ENCODE results near the gene TTC28.

The TTC28 gene

GRCh38 chr22:28186641-28187040 lies 493.0 kb downstream of the TTC28 start:
- Histone ChIP-seq H3F3A (ENCODE audit: low read depth) (no peaks in the 10 kb centered on the region), H3K4me3 (ENCODE audit: low read length, poor library complexity, severe bottlenecking) (no peak overlapping the region), H3K9ac (ENCODE audit: low read depth, low read length, poor library complexity, severe bottlenecking) (no peak overlapping the region), H3K9me3 (ENCODE audit: insufficient read depth, low read depth, low read length) (no peaks in the 10 kb centered on the region), H4K20me1 (ENCODE audit: insufficient read depth, low read length, poor library complexity, severe bottlenecking) (peaks cover 30% of the 10 kb centered on the region), H3K9me2 (replicated peaks; ENCODE audit: low read depth, low read length) (no peaks in the 10 kb centered on the region), H2AFZ (ENCODE audit: low read length) (no peak overlapping the region), H3K4me2 (ENCODE audit: low read depth, low read length, poor library complexity, severe bottlenecking) (no peak overlapping the region), H3K4me1 (ENCODE audit: insufficient read depth, low read length, poor library complexity, severe bottlenecking) (peaks cover 29% of the 10 kb centered on the region), H3K36me3 (ENCODE audit: insufficient read depth, low read length) (no peaks in the 10 kb centered on the region), H3K27me3 (ENCODE audit: insufficient read depth, low read length, poor library complexity, severe bottlenecking) (no peaks in the 10 kb centered on the region), H3K79me2 (ENCODE audit: insufficient read depth, low read length) (peaks cover 88% of the 10 kb centered on the region)
- TF ChIP-seq, protein P1, sequence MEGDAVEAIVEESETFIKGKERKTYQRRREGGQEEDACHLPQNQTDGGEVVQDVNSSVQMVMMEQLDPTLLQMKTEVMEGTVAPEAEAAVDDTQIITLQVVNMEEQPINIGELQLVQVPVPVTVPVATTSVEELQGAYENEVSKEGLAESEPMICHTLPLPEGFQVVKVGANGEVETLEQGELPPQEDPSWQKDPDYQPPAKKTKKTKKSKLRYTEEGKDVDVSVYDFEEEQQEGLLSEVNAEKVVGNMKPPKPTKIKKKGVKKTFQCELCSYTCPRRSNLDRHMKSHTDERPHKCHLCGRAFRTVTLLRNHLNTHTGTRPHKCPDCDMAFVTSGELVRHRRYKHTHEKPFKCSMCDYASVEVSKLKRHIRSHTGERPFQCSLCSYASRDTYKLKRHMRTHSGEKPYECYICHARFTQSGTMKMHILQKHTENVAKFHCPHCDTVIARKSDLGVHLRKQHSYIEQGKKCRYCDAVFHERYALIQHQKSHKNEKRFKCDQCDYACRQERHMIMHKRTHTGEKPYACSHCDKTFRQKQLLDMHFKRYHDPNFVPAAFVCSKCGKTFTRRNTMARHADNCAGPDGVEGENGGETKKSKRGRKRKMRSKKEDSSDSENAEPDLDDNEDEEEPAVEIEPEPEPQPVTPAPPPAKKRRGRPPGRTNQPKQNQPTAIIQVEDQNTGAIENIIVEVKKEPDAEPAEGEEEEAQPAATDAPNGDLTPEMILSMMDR (conservative IDR thresholded peaks at IDR 0.05; ENCODE audit: low read length) = no peak
- TF ChIP-seq EZH2phosphoT487 (IDR thresholded peaks at IDR 0.05; ENCODE audit: borderline replicate concordance) = no peak

GRCh38 chr22:28185130-28185529 lies 494.5 kb downstream of the TTC28 start:
- Histone ChIP-seq H3K4me2 (ENCODE audit: low read depth, low read length, poor library complexity, severe bottlenecking) (no peak overlapping the region), H3F3A (ENCODE audit: low read depth) (no peaks in the 10 kb centered on the region)
- TF ChIP-seq EZH2phosphoT487 (IDR thresholded peaks at IDR 0.05; ENCODE audit: borderline replicate concordance) = no peak
- TF ChIP-seq, protein P1 (conservative IDR thresholded peaks at IDR 0.05; ENCODE audit: low read length) = no peak

DNA sequence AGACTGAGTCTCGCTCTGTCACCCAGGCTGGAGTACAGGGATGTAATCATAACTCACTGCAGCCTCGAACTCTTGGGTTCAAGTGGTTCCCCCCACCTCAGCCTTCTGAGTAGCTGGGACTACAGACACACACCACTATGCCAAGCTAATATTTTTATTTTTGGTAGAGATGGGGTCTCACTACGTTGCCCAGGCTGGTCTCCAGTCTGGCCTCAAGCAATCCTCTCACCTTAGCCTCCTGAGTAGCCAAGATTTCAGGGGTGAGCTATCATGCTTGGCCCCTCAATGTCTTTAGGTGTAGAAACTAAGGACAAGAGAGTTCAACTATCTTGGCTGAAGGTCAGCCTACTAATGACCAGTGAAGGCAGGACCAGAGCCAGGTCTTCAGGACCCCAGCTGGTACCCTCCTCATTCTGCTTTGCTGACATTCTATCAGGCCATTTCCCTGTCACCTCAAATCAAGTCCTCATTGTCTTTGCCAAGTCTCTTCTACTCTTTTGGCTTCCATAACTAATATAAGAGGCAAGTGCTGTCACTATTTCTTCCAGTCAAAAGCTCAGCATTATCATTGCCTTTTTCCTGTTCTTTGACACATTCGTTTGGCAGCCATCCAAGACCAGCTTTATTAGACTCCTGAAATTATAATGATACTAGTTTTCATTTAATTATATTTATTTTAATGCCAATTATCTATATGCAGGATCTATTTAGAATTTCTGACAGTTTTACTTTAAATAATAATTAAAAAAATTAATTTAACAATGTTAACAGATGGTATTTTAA lies 496.4 kb downstream of the TTC28 start:
- no peaks in the 10 kb centered on the region for H3K36me3 ChIP-seq (ENCODE audit: insufficient read depth, low read length)
- H3K9me3 ChIP-seq (ENCODE audit: insufficient read depth, low read depth, low read length) = no peaks in the 10 kb centered on the region
- no peak for TF ChIP-seq EZH2phosphoT487 (IDR thresholded peaks at IDR 0.05; ENCODE audit: borderline replicate concordance)
- TF ChIP-seq, protein P1 (conservative IDR thresholded peaks at IDR 0.05; ENCODE audit: low read length) = no peak
- H3F3A ChIP-seq (ENCODE audit: low read depth) = no peaks in the 10 kb centered on the region
- H3K4me2 ChIP-seq (ENCODE audit: low read depth, low read length, poor library complexity, severe bottlenecking) = no peak overlapping the region
- H3K79me2 ChIP-seq (ENCODE audit: insufficient read depth, low read length) = peaks cover 87% of the 10 kb centered on the region
- H3K4me1 ChIP-seq (ENCODE audit: insufficient read depth, low read length, poor library complexity, severe bottlenecking) = peaks cover 36% of the 10 kb centered on the region
- no peak overlapping the region for H2AFZ ChIP-seq (ENCODE audit: low read length)
- no peaks in the 10 kb centered on the region for H3K9me2 ChIP-seq (replicated peaks; ENCODE audit: low read depth, low read length)
- H4K20me1 ChIP-seq (ENCODE audit: insufficient read depth, low read length, poor library complexity, severe bottlenecking) = peaks cover 30% of the 10 kb centered on the region
- no peak overlapping the region for H3K9ac ChIP-seq (ENCODE audit: low read depth, low read length, poor library complexity, severe bottlenecking)
- no peaks in the 10 kb centered on the region for H3K27me3 ChIP-seq (ENCODE audit: insufficient read depth, low read length, poor library complexity, severe bottlenecking)
- H3K4me3 ChIP-seq (ENCODE audit: low read length, poor library complexity, severe bottlenecking) = no peak overlapping the region

More at GRCh38 chr22:28185130-28185529, 494.5 kb downstream of the TTC28 start:
- peaks cover 30% of the 10 kb centered on the region for H4K20me1 ChIP-seq (ENCODE audit: insufficient read depth, low read length, poor library complexity, severe bottlenecking)
- no peaks in the 10 kb centered on the region for H3K9me3 ChIP-seq (ENCODE audit: insufficient read depth, low read depth, low read length)
- H3K79me2 ChIP-seq (ENCODE audit: insufficient read depth, low read length) = peaks cover 86% of the 10 kb centered on the region
- no peaks in the 10 kb centered on the region for H3K27me3 ChIP-seq (ENCODE audit: insufficient read depth, low read length, poor library complexity, severe bottlenecking)
- H3K9me2 ChIP-seq (replicated peaks; ENCODE audit: low read depth, low read length) = no peaks in the 10 kb centered on the region
- no peaks in the 10 kb centered on the region for H3K36me3 ChIP-seq (ENCODE audit: insufficient read depth, low read length)
- no peak overlapping the region for H3K4me3 ChIP-seq (ENCODE audit: low read length, poor library complexity, severe bottlenecking)
- peaks cover 43% of the 10 kb centered on the region for H3K4me1 ChIP-seq (ENCODE audit: insufficient read depth, low read length, poor library complexity, severe bottlenecking)
- no peak overlapping the region for H3K9ac ChIP-seq (ENCODE audit: low read depth, low read length, poor library complexity, severe bottlenecking)
- no peak overlapping the region for H2AFZ ChIP-seq (ENCODE audit: low read length)

All from Loucy (cell line).